Testis (tissue), 2 donors: ENCODE results near the gene LYL1.

ENCODE experiments used
- POLR2A ChIP-seq: fragments of 450-650 bp; IDR thresholded peaks from one replicate; pipeline ENCODE4 v1.6.1; 2017; ENCODE audit warnings: antibody characterized with exemption, mild to moderate bottlenecking, moderate library complexity
- TF ChIP-seq, protein P1 (sequence below), 3 experiments: fragments of 450-650 bp in 2 of 3; fragments of 200-600 bp in 1 of 3; sonication (generic) in 1 of 3; IDR thresholded peaks; one replicate each; pipeline ENCODE4 v1.5.1; 2016 to 2019; ENCODE audit warnings: antibody characterized with exemption in 3 of 3, mild to moderate bottlenecking in 2 of 3, moderate library complexity in 1 of 3

DNA sequence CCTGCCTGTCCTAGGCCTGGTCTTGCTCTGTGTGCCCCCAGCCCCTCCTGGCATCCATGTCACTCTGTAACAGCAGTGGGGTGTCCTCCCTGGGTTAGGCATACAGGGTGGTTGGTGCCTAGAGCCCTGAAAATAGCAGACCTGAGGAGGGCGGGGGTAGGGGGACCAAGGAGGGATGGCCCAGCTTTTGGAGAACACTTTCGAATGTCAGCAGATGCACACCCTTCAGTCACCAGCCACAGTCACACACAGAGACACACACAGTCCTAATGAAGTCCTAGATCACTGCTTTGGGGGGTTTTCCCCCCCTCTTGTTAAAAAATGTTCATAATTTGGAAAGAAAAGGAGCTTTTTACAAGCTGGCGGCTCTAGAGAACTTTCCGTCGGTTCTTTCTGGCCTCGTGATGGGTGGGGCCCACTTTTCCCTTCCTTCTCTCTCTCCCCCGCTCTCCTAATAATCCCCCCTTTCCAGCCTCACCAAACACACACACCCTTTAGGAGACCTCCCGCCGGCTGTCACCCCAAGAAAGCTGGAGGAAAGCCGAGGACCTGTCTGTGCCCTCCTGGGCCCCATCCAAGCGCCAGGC, 47.9 kb downstream of the LYL1 start:
- no peak for TF ChIP-seq POLR2A
- TF ChIP-seq, protein P1, sequence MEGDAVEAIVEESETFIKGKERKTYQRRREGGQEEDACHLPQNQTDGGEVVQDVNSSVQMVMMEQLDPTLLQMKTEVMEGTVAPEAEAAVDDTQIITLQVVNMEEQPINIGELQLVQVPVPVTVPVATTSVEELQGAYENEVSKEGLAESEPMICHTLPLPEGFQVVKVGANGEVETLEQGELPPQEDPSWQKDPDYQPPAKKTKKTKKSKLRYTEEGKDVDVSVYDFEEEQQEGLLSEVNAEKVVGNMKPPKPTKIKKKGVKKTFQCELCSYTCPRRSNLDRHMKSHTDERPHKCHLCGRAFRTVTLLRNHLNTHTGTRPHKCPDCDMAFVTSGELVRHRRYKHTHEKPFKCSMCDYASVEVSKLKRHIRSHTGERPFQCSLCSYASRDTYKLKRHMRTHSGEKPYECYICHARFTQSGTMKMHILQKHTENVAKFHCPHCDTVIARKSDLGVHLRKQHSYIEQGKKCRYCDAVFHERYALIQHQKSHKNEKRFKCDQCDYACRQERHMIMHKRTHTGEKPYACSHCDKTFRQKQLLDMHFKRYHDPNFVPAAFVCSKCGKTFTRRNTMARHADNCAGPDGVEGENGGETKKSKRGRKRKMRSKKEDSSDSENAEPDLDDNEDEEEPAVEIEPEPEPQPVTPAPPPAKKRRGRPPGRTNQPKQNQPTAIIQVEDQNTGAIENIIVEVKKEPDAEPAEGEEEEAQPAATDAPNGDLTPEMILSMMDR (IDR thresholded peaks at IDR 0.05), result no peak
